Activated CD4-positive, alpha-beta T cell treated with anti-CD3 and anti-CD28 coated beads, Interleukin-2, Interleukin-6, amounts not matched to agents 100 ng/mL and 50 ng/mL, durations not matched to agents 16 hours and 8 hours (primary cell): Measurements from ENCODE around the gene LSM7.

ENCODE experiments used
- DNase-seq: peaks from one replicate; pipeline ENCODE4 v3.0.0-alpha.2; 2020

The LSM7 gene

GRCh38 chr19:2328401-2329148, at the start of gene LSM7, which contains the start of gene SPPL2B:
TSS of gene LSM7 (minus strand) at chr19:2328586. CDS start at chr19:2328566, 20 bp downstream.
TSS of gene SPPL2B (plus strand) at chr19:2328684. CDS start at chr19:2328710, 26 bp downstream.
- peak; percentile 96 for DNase-seq

DNA sequence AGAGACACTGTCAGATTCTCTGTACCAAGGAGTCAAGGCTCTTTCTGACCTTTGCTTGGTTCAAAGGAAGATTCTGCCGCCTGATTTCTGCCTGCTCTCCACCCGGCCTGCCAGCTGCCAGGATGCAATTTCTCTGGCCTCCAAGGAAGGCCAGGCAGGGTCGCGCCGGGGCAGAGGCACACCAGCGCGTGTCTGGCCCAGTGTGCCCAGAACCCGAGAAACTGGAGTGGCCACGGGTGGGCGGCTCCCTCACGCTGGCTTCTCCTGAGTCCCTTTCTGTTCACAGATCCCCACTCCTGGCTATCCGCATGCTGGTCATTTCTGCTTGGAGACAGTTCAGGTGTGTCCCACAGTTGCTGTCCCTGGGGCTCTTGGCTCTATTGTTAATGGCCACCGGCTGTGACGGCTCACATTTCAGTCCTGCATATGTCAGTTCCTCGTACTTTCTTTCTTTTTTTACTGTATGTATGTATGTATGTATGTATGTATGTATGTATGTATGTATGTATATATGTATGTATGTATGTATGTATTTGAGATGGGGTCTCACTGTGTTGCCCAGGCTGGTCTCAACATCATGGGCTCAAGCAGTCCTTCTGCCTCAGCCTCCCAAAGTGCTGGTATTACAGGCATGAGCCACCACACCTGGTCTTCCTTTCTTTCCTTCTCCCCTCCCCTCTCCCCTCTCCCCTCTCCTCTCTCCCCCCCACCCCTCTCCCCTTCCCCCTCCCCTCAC, 48.6 kb upstream of the LSM7 start:
- DNase-seq: no peak

DNA sequence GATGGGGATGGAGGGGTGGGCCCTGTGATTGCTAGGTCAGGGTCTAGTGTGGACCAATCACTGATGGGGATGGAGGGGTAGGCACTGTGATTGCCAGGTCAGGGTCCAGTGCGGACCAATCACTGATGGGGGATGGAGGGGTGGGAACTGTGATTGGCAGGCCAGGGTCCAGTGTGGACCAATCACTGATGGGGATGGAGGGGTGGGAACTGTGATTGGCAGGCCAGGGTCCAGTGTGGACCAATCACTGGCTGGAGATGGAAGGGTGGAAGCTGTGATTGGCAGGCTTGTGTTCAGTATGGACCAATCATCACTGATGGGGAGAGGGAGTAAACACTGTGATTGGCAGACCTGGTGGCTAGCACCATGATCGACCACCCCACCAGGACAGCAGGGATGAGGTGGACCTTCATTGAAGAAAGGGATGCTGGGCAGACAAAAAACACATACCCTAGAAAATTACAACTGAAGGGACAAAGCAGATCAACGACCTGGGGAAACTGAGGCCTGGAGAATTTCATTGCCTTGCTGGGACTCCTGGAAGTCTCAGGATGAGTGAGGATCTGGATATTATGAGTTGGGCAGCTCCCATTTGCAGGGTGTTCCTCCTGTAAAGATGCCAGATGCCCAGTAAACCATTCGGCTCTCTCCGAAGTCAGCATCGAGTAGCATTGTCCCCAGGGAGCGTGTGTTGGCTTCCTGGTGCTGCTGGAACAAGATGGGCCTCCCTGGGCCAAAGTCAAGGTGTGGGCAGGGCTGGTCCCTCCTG, 47.2 kb upstream of the LSM7 start:
- no peak for DNase-seq

GRCh38 chr19:2374808-2375207, 46.4 kb upstream of the LSM7 start:
- DNase-seq: no peak

DNA sequence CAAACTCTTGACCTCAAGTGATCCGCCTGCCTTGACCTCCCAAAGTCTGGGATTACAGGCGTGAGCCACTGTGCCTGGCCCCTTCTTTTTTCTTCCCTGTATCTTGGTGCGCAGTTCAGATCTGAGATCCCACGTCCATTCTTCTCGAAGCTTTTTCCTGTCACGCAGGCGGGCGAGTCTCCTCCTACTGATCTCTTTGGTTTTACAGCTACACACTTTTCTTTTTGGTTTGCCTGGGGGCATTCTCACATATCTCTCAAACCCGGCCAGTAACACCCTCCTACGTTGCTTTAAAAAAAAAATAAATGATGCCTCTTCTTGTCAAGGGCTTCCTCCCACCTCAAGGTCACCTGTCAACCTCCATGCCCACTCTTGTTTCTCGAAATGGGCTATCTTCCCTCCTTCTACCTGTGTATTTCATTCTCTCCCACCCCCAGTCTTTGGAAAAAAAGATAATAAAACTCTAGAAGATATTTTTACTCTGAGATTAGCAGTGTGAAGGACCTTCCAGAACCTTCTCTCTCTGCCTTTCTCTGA, 43.8 kb upstream of the LSM7 start:
- no peak for DNase-seq

DNA sequence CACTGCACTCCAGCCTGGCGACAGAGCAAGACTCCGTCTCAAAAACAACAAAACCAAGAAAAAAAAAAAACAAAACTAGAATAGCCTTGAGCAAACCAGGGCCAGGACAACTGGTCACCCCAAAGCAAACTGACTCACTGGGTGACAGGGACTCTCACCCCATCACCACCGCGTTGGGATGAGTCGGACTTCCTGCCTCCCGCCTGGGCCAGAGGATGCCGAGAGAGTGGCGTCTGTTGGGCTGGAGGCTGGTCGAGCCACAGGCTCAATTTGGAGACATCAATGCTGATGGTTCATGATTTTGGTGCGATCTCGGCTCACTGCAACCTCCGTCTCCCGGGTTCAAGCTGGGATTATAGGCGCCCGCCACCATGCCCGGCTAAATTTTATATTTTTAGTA, 43.3 kb upstream of the LSM7 start:
- DNase-seq: no peak

- no peak for DNase-seq
These were observed 37.0 kb upstream of the LSM7 start for GRCh38 chr19:2365201-2365970.

GRCh38 chr19:2363419-2363818, 35.0 kb upstream of the LSM7 start:
- no peak for DNase-seq

GRCh38 chr19:2362970-2363300, 34.5 kb upstream of the LSM7 start:
- DNase-seq: no peak

DNA sequence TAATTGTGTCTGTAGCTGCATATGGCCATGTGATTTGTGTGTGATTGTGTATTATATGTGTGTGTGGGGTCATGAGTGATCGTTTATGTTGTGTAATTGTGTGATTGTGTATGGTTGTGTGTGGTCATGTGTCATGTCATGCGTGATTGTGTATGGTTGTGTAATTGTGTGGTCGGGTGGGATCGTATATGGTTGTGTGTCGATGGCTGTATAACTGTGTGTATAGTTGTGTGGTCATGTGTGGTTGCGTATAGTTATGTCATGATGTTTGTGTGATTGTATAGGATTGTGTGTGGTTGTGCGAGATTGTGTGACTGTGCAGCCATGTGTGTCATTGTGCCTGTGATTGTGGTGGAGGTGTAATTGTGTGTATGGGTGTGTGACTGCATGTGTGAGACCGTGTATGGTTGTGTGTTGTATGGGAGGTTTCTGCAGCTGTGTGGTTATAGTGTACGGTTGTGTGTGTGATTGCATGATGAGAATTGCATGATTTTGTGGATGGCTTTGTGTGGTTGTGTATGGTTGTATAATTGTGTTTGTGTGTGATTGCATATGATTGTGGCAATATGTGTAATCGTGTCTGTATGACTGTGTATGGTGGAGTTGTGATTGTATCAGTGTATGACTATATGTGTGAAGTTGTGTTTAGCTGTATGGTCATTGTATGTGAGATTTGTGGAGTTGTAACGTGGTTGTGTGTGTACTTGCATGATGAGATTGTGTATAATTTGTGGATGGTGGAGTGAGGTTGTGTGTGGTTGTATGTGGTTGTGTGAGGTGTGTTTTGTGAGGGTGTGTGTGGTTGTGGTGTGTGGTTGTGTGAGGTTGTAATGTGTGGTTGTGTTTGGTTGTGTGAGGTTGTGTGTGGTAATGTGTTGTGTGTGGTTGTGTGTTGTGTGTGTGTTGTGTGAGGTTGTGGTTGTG, 33.9 kb upstream of the LSM7 start:
- no peak for DNase-seq

DNA sequence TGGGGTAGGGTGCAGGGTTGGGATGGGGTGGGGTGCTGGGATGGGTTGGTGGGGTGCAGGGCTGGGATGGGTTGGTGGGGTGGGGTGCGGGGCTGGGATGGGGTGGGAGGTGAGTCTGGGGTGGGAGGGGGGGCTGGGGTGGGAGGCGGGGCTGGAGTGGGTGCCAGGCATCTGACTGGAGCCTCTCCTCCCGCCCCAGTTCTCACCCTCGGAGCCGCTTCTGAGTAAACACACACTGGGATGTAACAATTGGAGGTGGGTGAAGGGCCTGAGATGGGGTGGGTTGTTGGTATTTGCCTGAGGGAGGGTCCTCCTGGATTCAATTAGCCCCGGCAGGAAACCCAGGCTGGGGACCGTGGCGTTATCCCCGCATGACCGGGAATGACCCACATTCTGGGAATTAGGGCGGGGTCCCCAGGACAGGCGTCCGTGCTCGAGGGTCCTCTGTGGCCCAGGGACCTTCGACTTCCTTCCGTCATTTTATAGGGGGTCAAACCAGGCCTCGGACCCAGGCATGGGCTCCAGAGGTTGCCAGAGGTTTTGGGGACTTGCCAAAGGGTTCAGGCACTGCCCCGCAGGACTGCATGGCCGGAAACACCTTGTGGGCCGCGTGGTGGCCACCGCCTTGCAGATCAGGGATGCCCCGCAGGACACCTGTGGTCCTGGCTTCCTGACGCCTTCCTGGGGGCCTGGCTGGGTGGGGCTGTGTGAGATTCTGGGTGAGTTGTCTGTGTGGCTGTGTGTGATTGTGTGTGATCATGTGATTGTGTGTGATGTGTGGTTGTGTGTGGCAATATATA, 33.1 kb upstream of the LSM7 start:
- DNase-seq: no peak

DNA sequence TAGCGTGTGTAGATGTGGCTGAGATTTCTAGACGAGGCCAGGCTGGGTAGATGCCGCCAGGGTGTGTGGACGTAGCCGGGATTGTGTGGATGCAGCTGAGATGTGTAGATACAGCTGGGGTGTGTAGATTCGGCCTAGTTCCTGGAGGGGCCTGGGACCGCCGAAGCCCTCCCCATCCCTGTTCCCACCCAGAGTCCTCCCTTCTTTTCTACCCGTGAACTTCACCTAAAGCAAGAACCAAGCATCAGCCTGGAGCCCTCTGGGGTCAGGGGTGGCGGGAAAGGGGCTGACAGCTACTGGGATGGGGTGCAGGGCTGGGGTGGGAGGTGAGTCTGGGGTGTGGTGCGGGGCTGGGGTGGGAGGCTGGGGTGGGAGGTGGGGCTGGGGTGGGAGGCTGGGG, 32.4 kb upstream of the LSM7 start:
- DNase-seq: no peak

DNA sequence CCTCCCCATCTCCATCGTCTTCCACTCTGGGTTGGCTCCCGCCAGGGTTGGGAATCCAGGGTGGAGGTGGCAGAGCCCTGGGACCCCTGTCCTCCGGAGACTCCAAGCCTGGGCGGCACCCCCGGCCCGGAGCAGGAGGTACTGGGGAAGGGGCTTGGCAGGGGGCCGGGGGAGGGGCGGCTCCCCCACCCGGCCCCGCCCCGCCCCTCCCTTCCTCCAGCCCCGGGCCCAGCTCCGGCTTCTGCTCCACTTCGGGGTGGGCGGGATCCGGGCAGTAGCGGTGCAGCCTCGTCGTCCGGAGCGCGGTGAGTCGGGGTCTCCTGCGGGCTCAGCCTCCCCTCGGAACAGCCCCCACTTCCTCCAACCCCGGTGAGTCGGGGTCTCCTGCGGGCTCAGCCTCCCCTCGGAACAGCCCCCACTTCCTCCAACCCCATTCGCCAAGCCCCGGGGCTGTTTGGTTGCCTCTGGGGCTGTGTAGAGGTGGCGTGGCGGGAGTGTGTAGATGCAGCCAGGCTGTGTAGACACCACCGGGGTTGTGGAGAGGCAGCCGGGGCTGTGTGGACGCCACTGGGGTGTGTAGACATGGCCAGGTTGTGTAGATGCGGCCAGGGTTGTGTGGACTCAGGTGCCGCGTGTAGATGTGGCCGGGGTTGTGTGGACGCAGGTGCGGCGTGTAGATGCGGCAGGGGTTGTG, 31.8 kb upstream of the LSM7 start, which contains the start of gene TMPRSS9:
TSS of gene TMPRSS9 (plus strand) at position 274 of the 694 bp plus-strand sequence. CDS start 29,521 bp downstream, outside the sequence.
- no peak for DNase-seq

- no peak for DNase-seq
These were observed 30.3 kb upstream of the LSM7 start for GRCh38 chr19:2358548-2359173.

- no peak for DNase-seq
These were observed 29.2 kb upstream of the LSM7 start for GRCh38 chr19:2357279-2358206.

- no peak for DNase-seq
These were observed 27.8 kb upstream of the LSM7 start for GRCh38 chr19:2356036-2356646.

DNA sequence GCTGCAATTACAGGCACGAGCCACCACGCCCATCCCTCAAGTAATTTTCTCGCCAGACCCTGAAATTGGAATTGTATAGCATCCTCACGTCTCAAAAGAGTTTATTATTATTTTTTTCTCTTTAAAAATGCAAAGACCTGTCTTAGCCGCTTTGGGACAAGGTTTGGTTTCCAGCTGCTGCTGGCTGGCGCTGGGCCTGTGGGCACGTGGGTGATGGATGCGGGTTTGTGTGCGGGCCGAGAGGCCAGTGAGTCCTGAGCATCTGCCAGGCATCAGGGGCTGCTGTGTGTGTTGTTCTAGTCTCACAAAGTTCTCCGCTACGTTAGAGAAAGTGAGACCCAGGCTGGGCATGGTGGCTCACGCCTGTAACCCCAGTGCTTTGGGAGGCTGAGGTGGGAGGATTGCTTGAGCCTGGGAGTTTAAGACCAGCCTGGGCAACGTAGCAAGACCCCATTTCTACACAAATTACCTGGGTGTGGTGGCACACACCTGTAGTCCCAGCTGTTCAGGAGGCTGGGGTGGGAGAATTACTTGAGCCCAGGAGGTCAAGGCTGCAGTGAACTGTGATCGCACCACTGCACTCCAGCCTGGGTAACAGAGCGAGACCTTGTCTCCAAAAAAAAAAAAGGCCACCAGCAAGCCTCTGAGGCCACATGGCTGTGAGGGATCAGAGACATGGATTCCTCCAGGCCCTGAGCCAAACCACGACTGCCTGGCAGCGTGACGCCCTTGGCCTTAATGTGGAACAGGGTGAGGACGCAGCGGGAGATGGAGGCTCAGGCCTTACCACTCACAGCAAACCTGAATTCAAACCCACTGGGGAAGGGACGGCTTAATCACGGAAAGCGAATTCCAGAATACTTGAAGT, 27.0 kb upstream of the LSM7 start:
- DNase-seq: no peak
